GOT3 (cell line): ENCODE results near the gene CYP2W1.
"Not testable (repeated sequence)": the region's sequence is repeated elsewhere in the genome, so short reads cannot be mapped to it uniquely, and the experiment has no call there.

ENCODE experiments used
- DNase-seq: peaks from one replicate; lab custom pipeline; 2025; ENCODE audit warnings: mixed read lengths; lab: John Stamatoyannopoulos, UW

The CYP2W1 gene

GRCh38 chr7:983004-983615 lies at the start of gene CYP2W1:
Gene CYP2W1, plus strand, starts transcription at chr7:983181. Its CDS starts 31 bp downstream, at chr7:983212.
- DNase-seq = no peak

GRCh38 chr7:934469-935163 lies 48.4 kb upstream of the CYP2W1 start:
- DNase-seq = no peak

- no peak for DNase-seq
These were observed 47.7 kb upstream of the CYP2W1 start for GRCh38 chr7:935164-935873.

GRCh38 chr7:935874-936385 lies 47.1 kb upstream of the CYP2W1 start:
- DNase-seq = no peak

GRCh38 chr7:936386-937054 lies 46.5 kb upstream of the CYP2W1 start:
- DNase-seq = no peak

- DNase-seq = no peak
These were observed 45.0 kb upstream of the CYP2W1 start for GRCh38 chr7:937856-938484.

- no peak for DNase-seq
These were observed 44.3 kb upstream of the CYP2W1 start for GRCh38 chr7:938546-939185.

- DNase-seq = no peak
These were observed 43.1 kb upstream of the CYP2W1 start for GRCh38 chr7:939843-940242.

GRCh38 chr7:940599-941408 lies 42.2 kb upstream of the CYP2W1 start:
- DNase-seq = no peak

GRCh38 chr7:943793-944192 lies 39.2 kb upstream of the CYP2W1 start:
- DNase-seq = not testable (repeated sequence)

- no peak for DNase-seq
These were observed 38.2 kb upstream of the CYP2W1 start for GRCh38 chr7:944744-945143.

- no peak for DNase-seq
These were observed 37.8 kb upstream of the CYP2W1 start for GRCh38 chr7:945147-945555.

GRCh38 chr7:945556-946255 lies 37.3 kb upstream of the CYP2W1 start:
- DNase-seq = no peak

- no peak for DNase-seq
These were observed 36.6 kb upstream of the CYP2W1 start for GRCh38 chr7:946256-946996.

GRCh38 chr7:947391-948210 lies 35.4 kb upstream of the CYP2W1 start:
- no peak for DNase-seq

- DNase-seq = no peak
These were observed 33.7 kb upstream of the CYP2W1 start for GRCh38 chr7:949021-949934.

- DNase-seq = no peak
These were observed 31.0 kb upstream of the CYP2W1 start for GRCh38 chr7:951881-952547.
